GM19324 (cell line): ENCODE measurements around the gene RNF14.
A peak's percentile ranks its signal among the peaks of the same experiment; 100 is the strongest.

Source experiments
- ATAC-seq: cut with Tn5 transposase; IDR thresholded peaks from one replicate; pipeline ENCODE4 v1.9.1; 2021; ENCODE audit warnings: mild to moderate bottlenecking, moderate library complexity; ENCODE audit not compliant: unreplicated experiment, low FRiP score

The RNF14 gene

GRCh38 chr5:141969783-141970771 lies 1.2 kb downstream of the RNF14 start:
- ATAC-seq = peak; percentile 46

- no peak for ATAC-seq
Observed at GRCh38 chr5:141973871-141974595, 5.1 kb downstream of the RNF14 start.

DNA sequence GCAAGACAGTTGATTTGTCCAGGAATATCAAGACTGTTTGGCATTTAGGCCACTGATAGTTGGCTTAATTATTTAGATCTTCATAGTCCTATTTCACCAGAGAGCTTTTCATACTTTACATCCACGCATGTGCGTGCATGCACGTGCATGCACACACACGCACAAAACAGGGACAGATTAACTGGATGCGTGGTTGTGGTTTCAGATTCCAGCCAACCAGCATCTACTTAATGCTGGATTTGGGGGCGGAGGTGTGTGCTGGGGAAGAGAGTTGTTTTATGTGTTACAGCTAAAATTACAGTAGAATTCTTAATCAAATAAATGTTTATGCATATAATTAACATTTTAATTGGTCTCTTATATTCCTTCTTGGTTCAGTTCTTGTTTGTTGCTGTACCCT lies 7.3 kb downstream of the RNF14 start:
- no peak for ATAC-seq

DNA sequence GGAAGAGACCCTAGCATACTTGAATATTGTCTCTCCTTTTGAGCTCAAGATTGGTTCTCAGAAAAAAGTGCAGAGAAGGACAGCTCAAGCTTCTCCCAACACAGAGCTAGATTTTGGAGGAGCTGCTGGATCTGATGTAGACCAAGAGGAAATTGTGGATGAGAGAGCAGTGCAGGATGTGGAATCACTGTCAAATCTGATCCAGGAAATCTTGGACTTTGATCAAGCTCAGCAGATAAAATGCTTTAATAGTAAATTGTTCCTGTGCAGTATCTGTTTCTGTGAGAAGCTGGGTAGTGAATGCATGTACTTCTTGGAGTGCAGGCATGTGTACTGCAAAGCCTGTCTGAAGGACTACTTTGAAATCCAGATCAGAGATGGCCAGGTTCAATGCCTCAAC lies 9.5 kb downstream of the RNF14 start:
- no peak for ATAC-seq

- no peak for ATAC-seq
Observed at GRCh38 chr5:141982626-141983025, 13.7 kb downstream of the RNF14 start.

GRCh38 chr5:141986072-141986471 lies 17.2 kb downstream of the RNF14 start:
- no peak for ATAC-seq

DNA sequence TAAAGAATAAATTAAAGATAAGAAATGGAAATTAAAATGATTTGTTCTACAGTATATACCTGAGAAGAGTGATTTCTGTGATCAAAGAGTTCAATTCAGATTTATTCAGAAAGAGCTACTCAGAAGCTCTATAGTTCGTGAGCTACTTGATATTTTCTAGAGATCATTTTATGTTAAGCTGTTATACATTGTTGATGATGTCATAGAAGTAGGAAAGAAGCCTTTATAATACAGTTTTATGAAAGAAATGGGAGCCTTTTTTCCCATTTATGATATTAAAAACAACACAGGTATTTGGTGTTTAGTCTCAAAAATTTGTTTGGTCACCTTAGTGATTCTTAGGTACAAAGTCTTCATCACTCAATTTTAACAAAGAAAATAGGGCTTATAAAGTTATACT lies 20.8 kb downstream of the RNF14 start:
- no peak for ATAC-seq

DNA sequence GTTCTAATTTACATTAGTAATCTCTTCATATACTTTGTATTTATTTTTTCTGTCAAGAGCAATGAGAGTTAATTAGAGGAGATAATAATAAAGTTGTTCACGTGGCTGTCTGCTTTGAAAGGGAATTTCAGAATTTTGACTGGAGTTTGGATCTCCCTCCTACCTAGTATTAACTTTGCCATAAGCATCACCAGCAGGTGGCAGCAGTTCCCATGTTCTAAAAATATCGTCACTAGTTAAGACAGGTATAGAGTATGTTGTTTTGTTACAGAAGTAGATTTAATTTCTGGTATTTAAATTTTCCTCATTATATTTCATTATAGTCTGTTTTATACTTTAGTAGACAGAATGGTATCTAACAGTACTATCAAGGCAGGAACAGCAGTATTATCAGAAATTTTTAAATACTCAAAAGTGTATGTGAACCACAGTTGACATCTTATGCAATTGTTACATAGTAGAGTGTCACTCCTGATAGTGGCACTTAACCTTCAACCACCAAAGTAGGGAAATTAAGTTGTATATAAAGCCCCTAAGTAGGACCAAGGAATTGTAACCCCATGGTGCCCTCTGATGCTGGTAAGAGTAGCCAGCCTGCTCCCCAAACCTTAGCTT lies 23.6 kb downstream of the RNF14 start:
- no peak for ATAC-seq

DNA sequence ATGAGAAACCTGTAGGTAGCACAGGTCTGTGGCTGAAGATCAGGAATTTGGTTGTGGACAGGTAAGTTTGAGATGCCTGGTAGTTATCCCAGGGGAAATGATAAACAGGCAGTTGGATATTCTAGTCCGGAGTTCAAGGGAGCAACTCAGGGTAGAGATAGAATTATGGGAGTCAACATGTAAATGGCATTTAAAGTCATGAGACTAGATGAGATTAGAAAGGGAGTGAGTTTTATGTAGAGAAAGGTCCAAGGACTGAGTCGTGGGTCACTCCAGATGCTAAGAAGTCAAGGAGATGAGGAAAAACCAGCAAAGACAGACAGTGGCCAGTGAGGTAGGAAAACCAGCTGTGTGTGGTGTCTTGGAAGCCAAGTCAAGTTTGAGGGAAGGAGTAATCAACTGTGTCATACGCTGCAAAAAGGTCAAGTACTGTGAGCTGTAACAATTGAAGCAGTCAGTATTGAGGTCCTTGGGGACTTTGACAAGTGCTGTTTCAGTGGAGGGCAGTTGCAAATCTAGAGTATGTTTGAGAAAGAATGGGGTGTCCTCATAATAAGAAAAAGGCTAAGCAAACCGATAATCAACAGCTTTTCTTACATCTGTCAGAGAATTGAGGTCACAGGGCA lies 25.7 kb downstream of the RNF14 start:
- ATAC-seq = no peak

DNA sequence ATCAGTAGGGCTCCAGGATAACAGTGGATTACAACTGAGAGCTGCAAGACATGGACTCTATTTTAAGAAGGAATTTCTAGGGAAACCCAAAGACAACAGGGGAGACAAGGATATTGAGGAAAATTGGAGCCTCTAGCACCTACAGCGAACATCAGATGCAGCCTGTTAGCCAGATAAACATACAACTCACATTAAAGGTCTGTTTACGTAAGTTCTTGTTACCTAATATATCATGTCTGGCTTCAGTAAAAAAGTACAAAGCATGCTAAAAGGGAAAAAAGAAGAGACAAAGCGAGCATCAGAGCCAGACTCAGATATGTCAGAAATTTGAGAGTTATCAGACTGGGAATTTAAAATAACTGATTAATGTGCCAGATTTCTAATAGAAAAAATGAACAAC lies 26.8 kb downstream of the RNF14 start:
- no peak for ATAC-seq

GRCh38 chr5:141997358-141997960 lies 28.6 kb downstream of the RNF14 start:
- ATAC-seq = no peak

DNA sequence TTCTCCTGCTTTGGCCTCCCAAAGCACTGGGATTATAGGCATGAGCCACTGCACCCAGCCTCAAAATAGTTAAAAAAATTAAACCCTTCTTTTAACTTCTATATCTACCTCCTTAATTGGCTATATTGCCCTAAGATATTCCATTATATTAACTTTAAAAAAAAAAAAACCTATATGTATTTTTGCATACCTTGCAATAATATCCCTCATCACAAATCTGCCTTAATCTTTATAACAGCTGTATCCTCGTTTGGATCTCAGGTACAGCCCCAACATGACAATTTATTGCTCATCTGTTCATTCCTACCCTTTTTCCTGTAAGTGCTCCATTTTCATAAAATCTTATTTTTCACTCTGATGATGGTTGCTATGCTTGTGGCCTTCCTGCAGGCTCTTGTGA lies 31.3 kb downstream of the RNF14 start:
- no peak for ATAC-seq

- ATAC-seq = no peak
Observed at GRCh38 chr5:142000704-142001484, 32.0 kb downstream of the RNF14 start.

DNA sequence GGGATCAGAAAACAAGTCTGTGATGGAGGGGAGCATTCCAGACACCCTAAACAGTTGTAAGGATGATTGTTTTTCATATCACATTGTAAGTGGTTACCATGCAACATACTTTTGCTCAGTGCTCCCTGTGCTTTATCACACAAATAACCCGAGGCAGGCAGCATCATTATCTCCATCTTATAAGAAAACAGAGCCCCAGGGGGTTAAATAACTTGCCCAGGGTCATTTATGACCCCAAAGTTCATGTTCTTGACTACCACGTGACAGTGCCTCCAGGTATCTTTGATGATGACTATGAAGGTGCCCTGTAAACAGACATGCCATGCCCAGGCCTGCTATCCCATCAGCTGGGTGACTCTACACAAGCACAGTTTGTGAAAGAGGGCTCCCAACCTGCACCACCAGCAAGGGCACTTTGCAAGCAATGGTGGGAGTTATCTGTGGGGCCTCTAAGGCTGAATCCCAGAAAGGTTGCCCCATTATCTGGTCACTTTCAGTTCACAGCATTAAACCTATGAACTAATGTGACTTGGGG lies 34.4 kb downstream of the RNF14 start:
- no peak for ATAC-seq

DNA sequence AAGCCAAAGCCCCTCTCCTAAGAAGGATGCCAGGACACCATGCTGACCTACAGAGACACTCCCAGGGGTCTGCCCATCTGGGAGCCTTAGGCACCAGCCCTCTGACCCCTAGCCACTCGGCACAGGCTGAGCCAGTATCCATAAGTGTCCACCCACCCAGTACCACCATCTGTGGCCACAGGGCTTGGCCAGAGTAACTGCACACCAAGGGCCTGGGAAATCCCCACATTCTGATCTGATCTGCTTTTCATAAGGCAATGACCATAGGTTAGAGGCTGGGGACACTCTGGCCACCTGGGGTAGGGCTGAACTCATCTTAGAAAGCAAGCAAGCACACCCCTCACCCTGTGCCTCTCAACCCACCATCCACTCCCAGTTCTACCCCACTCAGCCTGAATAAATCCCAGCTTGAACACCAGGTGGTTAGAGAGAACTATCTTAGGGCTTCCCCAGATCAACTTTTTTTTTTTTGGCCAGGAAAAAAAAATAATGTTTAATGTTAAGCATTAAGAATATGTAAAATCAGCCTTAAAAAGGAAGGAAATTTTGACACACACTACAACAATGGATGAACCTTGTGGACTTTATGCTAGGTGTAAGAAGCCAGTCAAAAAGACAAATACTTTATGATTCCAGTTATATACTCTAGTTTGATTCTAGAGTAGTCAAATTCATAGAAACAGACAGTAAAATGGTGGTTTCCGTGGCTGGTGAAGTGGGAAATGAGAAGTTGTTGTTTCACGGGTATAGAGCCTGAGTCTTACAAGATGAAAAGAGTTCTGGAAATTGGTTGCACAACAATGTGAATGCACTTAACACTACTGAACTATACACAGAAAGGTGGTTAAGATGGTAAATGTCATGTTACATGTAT lies 37.7 kb downstream of the RNF14 start:
- no peak for ATAC-seq

GRCh38 chr5:142007237-142007544 lies 38.3 kb downstream of the RNF14 start:
- ATAC-seq = no peak

- ATAC-seq = no peak
Observed at GRCh38 chr5:142008813-142009212, 39.9 kb downstream of the RNF14 start.

GRCh38 chr5:142009886-142010285 lies 41.0 kb downstream of the RNF14 start:
- no peak for ATAC-seq
